Thyroid gland (tissue), 4 donors: Measurements from ENCODE around the gene RNU6-1. TPM values are rescaled to one million over a fixed set of nuclear protein-coding genes. Genes with fewer than 3 reads are reported as not detected.

Experiments
- DNase-seq, 2 donors: peaks; one replicate each; pipeline ENCODE4 v3.0.0-alpha.2; 2019
- H3K27ac ChIP-seq, 3 donors: fragments of 200-600 bp; sonication (generic); 1 replicate in 2 of 3; 2 replicates in 1 of 3; pipeline ENCODE4 v1.5.1; 2016 to 2019; ENCODE audit warnings: mild to moderate bottlenecking in 1 of 3, moderate library complexity in 1 of 3
- H3K27me3 ChIP-seq: fragments of 200-600 bp; sonication (generic); one replicate; pipeline ENCODE4 v1.5.1; 2019
- H3K36me3 ChIP-seq, 2 donors: fragments of 200-600 bp; sonication (generic); one replicate each; pipeline ENCODE4 v1.5.1; 2016 to 2019
- H3K4me1 ChIP-seq, 2 donors: fragments of 200-600 bp; sonication (generic); one replicate each; pipeline ENCODE4 v1.5.1; 2017 to 2019
- H3K4me3 ChIP-seq, 3 donors: fragments of 200-600 bp; sonication (generic); replicated peaks in 1 of 3; 1 replicate in 2 of 3; 2 replicates in 1 of 3; pipeline ENCODE4 v1.5.1; 2016; ENCODE audit warnings: mild to moderate bottlenecking in 1 of 3
- H3K9me3 ChIP-seq: fragments of 200-600 bp; sonication (generic); one replicate; pipeline ENCODE4 v1.5.1; 2017
- POLR2A ChIP-seq, 2 donors: fragments of 450-650 bp; IDR thresholded peaks; one replicate each; pipeline ENCODE4 v1.6.1; 2017; ENCODE audit warnings: antibody characterized with exemption in 2 of 2, mild to moderate bottlenecking in 2 of 2, moderate library complexity in 1 of 2
- WGBS, 2 donors: methylation state at CpG; one replicate each; pipeline ENCODE4 v1.1.5; 2017; 5-methylcytosine and 5-hydroxymethylcytosine counted together
- intact Hi-C: fragments of 100-400 bp; cut with DNase I; formaldehyde crosslinking; loops from one replicate; pipeline ENCODE4 v1.15.1; 2023
- total RNA-seq, 4 donors: library from RNA; depleted of rRNA; stranded (reverse); fragments of >200 nt; gene quantifications; one replicate each; pipeline ENCODE4 v1.2.3, GENCODE V29; 2016
- TF ChIP-seq, protein P1 (sequence below), 6 experiments: fragments of 200-600 bp in 3 of 6; fragments of 450-650 bp in 3 of 6; sonication (generic) in 3 of 6; IDR thresholded peaks; one replicate each; pipeline ENCODE4 v1.5.1; 2016 to 2019; ENCODE audit warnings: antibody characterized with exemption in 6 of 6, mild to moderate bottlenecking in 2 of 6, inconsistent platforms in 1 of 6, moderate library complexity in 1 of 6

RNU6-1 gene
- total RNA-seq, 4 donors from 2014 or later = not detected

DNA sequence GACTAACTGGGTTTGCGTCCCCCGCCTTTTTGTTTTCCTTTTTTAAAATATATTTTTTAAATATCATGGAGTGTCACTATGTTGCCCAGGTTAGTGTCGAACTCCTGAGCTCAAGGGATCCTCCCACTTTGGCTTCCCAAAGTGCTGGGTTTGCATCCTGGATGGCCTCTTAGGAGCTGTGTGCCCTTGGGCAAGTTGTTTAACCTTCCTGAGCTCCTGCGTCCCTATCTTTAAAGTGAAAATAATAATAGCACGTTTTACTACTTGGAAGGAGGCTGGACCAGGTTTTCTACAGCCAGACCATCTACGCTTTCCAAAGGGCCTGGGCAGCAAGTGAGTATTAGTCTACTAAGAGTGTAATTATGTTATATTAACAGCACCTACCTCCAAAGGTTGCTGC lies 44.2 kb upstream of the RNU6-1 start:
- no peaks in the 10 kb centered on the region for H3K36me3 ChIP-seq
- WGBS, 2 donors = 74 to 78% methylated on average over 6 of the region's 6 CpGs
- peaks cover 12 to 32% of the 10 kb centered on the region in 2 donors for H3K4me1 ChIP-seq
- H3K27me3 ChIP-seq = no peaks in the 10 kb centered on the region
- no peaks in the 10 kb centered on the region for H3K9me3 ChIP-seq
- DNase-seq = no peak
- peak overlapping the region; percentile 85 to 94 (median 89) for H3K27ac ChIP-seq
- no peak overlapping the region for H3K4me3 ChIP-seq
- TF ChIP-seq, protein P1, sequence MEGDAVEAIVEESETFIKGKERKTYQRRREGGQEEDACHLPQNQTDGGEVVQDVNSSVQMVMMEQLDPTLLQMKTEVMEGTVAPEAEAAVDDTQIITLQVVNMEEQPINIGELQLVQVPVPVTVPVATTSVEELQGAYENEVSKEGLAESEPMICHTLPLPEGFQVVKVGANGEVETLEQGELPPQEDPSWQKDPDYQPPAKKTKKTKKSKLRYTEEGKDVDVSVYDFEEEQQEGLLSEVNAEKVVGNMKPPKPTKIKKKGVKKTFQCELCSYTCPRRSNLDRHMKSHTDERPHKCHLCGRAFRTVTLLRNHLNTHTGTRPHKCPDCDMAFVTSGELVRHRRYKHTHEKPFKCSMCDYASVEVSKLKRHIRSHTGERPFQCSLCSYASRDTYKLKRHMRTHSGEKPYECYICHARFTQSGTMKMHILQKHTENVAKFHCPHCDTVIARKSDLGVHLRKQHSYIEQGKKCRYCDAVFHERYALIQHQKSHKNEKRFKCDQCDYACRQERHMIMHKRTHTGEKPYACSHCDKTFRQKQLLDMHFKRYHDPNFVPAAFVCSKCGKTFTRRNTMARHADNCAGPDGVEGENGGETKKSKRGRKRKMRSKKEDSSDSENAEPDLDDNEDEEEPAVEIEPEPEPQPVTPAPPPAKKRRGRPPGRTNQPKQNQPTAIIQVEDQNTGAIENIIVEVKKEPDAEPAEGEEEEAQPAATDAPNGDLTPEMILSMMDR (IDR thresholded peaks at IDR 0.05) = no peak
- no peak for TF ChIP-seq POLR2A (IDR thresholded peaks at IDR 0.05)
- intact Hi-C loops = no loop called here

- WGBS, 2 donors = 58 to 68% methylated on average over 10 of the region's 10 CpGs
- Histone ChIP-seq H3K4me1 (peaks cover 12 to 32% of the 10 kb centered on the region in 2 donors), H3K27ac (peak overlapping the region; percentile 85 to 94 (median 89)), H3K27me3 (no peaks in the 10 kb centered on the region), H3K9me3 (no peaks in the 10 kb centered on the region), H3K4me3 (no peak overlapping the region), H3K36me3 (no peaks in the 10 kb centered on the region)
- TF ChIP-seq, protein P1 (IDR thresholded peaks at IDR 0.05) = no peak
- intact Hi-C loops = no loop called here
- DNase-seq = peak in 1 of 2 donors; percentile 6
These were observed 43.5 kb upstream of the RNU6-1 start for GRCh38 chr15:67883234-67883773.

DNA sequence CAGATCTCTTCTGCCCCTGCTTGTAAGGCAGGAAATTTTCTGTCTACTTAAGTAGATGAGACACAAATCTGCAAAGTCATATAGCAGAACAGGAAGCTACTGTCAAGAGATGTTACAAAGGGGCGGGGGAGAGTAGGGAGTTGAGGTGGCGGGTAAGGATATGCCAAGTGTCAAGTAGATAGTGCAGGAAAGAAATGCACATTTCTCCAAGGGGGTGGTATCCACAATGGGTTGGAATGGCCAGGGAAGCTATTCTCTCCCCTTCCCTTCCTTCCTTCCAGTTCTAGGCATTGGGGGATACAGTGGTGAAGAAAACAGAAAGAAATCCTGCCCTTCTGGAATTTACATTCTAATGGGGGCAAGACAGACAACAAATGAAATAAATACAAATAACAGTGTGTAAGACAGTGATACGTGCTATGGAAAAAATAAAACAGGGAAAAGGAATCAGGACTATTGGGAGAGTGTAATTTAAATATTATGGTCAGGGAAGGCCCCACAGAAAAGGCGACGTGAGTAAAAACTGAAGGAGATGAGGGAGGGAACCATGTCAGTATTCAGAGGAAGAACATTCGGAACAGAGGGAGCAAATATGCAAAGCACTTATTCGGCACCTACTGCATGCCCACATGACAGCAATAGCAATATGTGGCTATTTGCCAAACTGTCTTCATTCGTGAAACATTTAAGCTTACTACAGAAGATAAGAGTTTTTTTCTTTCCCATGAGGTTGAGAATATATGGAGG lies 42.8 kb upstream of the RNU6-1 start:
- H3K36me3 ChIP-seq = no peaks in the 10 kb centered on the region
- intact Hi-C loops = no loop called here
- H3K4me3 ChIP-seq = no peak overlapping the region
- no peak for DNase-seq
- H3K27ac ChIP-seq = peak overlapping the region; percentile 0 to 94 (median 89)
- WGBS, 2 donors = 83% methylated on average over 8 of the region's 8 CpGs
- H3K27me3 ChIP-seq = no peaks in the 10 kb centered on the region
- no peaks in the 10 kb centered on the region for H3K9me3 ChIP-seq
- H3K4me1 ChIP-seq = peaks cover 12 to 32% of the 10 kb centered on the region in 2 donors
- TF ChIP-seq, protein P1 (IDR thresholded peaks at IDR 0.05) = no peak
- TF ChIP-seq POLR2A (IDR thresholded peaks at IDR 0.05) = no peak

DNA sequence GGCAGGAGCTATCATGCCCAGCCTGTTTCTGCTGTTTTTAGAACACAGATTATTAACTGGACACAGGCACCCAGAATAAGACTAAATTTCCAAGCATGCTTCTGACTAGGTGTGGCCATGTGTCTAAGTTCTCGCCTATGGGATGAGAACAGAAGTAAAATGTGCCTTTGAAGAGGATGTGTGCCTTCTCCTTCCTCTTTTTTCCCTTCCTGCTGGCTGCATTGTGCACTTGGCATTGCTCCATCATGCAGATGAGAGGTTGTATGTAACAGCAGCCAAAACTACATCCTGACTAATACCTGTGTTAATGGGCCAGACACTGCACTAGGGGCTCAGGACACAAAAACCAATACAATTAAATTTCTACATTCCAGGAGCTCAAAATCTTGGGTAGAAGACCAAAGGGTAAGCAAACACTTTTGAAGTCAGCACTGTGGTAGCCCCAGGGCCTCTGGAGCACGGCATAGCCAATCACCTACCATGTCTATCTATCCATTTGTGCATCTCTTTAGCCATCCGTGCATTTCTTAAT lies 40.9 kb upstream of the RNU6-1 start:
- Histone ChIP-seq H3K4me1 (peaks cover 12 to 32% of the 10 kb centered on the region in 2 donors), H3K36me3 (no peaks in the 10 kb centered on the region), H3K9me3 (no peaks in the 10 kb centered on the region), H3K27me3 (no peaks in the 10 kb centered on the region), H3K27ac (peak overlapping the region in 2 of 3 donors; percentile 28 to 32), H3K4me3 (no peak overlapping the region)
- peak; percentile 69 for DNase-seq
- WGBS, 2 donors = 65 to 83% methylated on average over 3 of the region's 3 CpGs
- intact Hi-C loops = no loop called here
- TF ChIP-seq, protein P1 (IDR thresholded peaks at IDR 0.05) = no peak
- no peak for TF ChIP-seq POLR2A (IDR thresholded peaks at IDR 0.05)
